Activated CD4-positive, alpha-beta T cell treated with anti-CD3 and anti-CD28 coated beads, Interleukin-2, amount 50 U/mL, for 1 hour (primary cell): ENCODE measurements around the gene CD1E.
"Not testable (repeated sequence)": the region's sequence is repeated elsewhere in the genome, so short reads cannot be mapped to it uniquely, and the experiment has no call there.

Source experiments
- DNase-seq: peaks from one replicate; pipeline ENCODE4 v3.0.0-alpha.2; 2020

CD1E gene

DNA sequence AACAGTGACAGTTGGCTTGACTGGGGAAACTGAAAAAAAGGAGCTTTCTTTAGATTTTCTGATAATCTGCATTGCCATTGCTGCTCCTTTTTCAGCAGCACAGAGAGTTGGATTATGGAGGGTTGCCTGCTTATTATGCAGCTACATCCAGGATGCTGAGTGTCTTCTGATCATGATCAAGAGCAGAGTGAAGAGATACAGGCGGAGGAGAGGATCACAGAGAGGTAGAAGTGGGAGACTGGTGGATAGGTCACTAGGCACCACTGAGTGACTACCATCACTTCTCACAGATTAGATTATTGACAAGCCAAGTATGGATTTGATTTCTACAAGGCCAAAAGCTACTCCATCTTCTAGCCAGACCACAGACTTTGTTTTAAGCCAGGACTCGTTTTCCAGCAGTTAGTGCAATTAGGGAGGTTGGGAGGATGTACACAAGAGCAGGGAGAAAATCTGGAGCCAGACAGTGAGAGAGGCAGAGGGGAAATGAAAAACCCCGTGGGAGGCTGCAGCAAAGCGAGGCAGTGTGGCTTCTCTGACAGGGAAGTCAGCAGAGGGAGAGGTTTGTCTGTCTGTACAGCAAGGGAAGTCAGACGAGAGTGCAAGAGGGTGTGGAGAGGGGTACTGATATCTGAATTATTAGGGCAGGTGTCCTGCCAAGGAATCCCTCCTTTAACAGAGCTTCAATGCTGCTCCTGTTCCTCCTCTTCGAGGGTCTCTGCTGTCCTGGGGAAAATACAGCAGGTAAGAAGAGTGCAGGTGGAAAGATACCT lies at the start of gene CD1E:
Gene CD1E, plus strand, starts transcription at position 592 of the 773 bp plus-strand sequence. Its CDS starts 95 bp downstream, at position 687.
- no peak for DNase-seq

DNA sequence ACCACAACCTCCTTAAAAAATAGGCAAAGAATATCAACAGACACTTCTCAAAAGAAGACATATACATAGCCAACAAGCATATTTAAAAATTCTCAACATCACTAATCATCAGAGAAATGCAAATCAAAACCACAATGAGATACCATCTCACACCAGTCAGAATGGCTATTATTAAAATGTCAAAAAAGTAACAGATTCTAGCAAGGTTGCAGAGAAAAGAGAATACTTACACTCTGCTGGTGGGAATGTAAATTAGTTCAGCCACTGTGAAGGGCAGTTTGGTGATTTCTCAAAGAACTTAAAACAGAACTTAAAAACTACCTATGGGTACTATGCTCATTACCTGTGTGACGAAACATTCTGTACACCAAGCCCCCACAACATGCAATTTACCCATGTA lies 43.1 kb upstream of the CD1E start:
- DNase-seq: no peak

DNA sequence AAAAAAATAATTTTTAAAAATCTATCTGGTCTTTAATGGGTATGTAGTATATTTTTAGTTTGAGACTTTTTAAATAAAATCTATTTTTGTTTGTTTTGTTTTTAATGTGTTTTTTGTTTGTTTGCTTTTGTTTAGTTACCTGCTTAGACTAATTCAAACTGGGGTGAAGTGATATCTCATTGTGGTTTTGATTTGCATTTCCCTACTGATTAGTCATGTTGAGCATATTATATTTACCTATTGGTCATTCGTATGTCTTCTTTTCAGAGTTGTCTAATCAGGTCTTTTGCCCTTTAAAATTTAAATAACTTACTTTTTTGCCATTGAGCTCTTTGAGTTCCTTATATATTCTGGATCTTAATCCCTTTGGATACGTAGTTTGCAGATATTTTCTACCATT lies 42.6 kb upstream of the CD1E start:
- DNase-seq: no peak

DNA sequence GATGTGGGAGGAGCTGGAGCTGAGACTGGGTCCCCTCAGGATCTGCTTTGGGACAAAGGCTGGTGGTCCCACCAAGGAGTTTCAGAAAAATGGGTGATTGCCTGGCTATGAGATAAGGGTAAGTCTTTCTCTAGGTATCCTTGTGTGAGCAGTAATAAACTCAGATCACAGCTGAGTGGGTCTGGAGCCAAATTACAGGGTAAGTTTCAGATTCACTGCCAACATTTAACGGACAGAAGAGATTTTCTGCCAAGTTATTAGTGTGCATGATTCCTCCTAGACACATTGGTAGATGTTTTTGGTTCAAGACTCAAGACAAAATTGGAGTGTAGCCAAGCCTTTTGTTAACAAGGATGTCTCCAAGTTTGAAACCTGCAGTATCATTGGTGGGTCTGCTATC lies 29.8 kb upstream of the CD1E start:
- no peak for DNase-seq

GRCh38 chr1:158324395-158324794 lies 29.3 kb upstream of the CD1E start:
- DNase-seq: no peak

DNA sequence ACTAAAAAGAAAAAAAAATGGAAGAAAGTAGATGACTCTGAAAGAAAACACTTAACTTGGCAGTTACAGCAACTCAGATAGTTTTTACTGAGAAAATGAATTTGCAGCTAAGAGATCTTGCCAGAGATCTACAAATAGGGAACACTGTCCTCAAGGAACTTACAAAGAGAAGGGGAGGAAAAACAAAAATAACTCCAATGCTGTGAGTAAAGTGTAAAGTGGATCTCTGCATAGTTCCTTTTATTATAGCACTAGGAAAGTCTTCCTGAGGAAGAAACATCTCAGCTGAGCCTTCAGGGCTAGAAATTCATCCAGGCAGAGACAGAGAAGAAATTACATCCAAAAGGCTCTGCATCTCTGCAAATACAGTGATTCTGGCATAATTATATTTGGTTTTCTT lies 26.2 kb upstream of the CD1E start:
- DNase-seq: no peak

GRCh38 chr1:158328426-158328825 lies 25.3 kb upstream of the CD1E start:
- no peak for DNase-seq

- DNase-seq: no peak
Observed at GRCh38 chr1:158329300-158329699, 24.4 kb upstream of the CD1E start.

DNA sequence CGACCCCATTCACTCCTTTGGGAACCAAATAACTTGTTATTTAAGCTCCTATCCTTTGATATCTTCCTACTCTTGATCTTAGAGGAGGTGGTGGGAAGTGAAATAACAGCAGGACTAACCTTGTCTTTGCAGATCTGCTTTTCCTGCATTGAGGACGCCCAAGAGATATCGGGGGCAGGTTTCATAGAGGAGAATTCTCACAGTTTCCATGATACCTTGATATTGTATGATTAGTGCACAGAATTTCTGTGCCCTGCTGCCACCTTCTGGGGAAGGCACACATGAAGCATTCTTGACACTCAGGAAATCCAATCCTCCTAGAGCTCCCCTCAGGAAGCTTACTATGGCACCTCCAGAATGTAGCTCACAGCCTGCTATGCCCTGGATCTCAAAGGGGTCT lies 24.0 kb upstream of the CD1E start:
- DNase-seq: no peak

DNA sequence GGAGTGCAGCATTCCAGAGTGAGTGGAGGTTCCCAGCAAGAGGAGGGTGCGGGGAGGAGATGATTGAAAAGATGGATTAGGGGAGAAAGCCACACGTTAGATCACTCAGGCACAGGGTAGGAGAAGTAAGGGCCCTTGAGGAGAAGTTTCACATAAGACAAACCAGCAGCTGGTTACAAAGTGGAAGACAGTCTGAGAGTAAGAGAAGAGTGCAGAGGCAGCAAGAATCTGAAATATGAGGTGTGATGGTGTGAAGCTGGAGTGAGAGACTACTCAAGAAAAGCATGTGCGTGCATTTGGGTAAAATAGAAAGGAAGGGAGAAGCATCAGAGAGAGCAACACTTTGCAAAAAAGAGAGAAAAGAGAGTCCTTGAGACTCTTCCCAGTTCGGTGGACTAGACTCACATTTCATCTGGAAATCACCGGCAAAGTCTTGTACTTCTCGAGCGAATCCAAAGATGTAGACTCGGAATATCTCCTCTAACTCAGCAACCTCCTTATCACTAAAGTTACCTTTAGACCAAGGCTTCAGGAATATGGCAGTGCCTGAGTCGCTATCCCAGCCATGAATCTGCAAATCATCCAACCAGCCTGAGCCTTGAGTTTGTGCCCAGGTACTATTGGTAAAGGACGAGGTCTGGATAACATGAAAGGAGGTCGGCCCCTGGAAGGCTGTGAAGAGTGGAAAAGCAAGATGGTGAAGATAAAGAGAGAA lies 23.1 kb upstream of the CD1E start:
- DNase-seq: no peak

- no peak for DNase-seq
Observed at GRCh38 chr1:158331106-158331425, 22.6 kb upstream of the CD1E start.

GRCh38 chr1:158331481-158332150 lies 22.1 kb upstream of the CD1E start, which contains the start of gene CD1B:
TSS of gene CD1B (minus strand) at chr1:158331531. CDS start at chr1:158331423, 108 bp downstream.
- DNase-seq: no peak

DNA sequence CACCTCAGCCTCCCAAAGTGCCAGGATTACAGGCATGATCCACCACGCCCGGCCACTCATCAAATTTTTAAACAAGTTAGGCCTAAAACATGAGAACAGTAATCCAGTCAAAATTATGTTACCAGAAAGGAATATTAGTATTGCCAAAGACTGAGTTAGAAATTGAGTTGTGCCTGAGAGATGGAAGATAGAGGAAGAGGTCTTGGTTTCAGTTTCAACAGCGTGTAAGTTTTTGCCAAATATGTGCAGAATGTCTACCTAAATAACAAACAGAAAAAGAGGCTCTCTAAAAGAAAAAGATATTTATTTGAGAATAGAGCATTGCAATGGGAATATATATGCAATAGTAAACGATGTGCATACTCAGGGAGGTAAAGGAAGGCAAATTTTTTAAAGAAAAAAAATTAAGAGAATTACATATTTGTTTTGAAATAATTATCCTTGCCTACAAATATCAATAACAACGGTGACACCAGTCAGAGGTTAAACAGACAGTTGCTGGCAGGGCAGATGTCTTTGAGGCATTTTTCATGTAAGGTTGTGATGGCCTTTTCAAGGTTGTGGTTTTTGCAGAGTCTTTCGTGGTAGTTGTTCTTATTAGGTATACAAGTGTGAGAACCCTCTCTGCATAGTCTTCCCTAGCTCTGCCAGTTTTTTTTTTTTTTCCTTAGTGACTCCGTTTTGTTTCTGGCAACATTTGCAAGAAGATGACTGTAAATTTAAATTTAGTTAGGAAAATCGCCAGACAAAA lies 20.1 kb upstream of the CD1E start:
- DNase-seq: no peak

- DNase-seq: no peak
Observed at GRCh38 chr1:158334526-158335212, 19.0 kb upstream of the CD1E start.

DNA sequence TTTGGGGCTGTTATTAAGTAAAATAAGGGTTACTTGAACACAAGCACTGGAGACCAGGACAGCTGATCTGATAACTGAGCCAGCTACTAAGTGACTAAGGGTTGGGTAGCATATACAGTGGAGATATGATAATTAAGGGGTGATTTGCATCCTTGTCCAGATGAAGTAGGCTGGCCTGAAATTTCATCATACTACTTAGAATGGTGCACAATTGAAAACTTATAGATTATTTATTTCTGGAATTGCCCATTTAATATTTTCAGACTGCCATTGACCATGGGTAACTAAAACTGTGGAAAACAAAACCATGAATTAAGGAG lies 18.5 kb upstream of the CD1E start:
- no peak for DNase-seq

- not testable (repeated sequence) for DNase-seq
Observed at GRCh38 chr1:158336413-158336812, 17.3 kb upstream of the CD1E start.

- not testable (repeated sequence) for DNase-seq
Observed at GRCh38 chr1:158348946-158349345, 4.7 kb upstream of the CD1E start.

DNA sequence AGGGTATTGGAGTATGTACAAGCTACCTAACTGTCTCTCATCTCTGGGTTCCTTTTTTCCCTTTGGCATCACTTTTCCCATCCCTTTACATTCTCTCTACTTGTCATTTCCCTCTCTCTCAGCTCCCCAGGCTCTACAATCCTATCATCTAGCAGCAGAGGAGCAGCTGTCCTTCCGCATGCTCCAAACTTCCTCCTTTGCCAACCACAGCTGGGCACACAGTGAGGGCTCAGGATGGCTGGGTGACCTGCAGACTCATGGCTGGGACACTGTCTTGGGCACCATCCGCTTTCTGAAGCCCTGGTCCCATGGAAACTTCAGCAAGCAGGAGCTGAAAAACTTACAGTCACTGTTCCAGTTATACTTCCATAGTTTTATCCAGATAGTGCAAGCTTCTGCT lies 561 bp downstream of the CD1E start:
- no peak for DNase-seq

DNA sequence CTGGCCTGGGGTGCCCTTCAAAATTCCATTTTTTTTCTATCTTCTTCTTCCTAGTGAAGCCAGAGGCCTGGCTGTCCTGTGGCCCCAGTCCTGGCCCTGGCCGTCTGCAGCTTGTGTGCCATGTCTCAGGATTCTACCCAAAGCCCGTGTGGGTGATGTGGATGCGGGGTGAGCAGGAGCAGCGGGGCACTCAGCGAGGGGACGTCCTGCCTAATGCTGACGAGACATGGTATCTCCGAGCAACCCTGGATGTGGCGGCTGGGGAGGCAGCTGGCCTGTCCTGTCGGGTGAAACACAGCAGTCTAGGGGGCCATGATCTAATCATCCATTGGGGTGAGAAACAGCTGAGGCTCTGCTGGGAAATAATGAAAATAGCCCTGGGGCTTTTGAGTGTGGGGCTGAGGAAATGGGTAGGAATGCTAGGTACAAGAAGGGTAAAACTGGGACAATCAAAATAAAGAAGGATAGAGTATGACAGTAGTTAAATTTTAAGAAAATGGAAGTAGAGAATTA lies 2.1 kb downstream of the CD1E start:
- no peak for DNase-seq

- no peak for DNase-seq
Observed at GRCh38 chr1:158356616-158357015, 2.9 kb downstream of the CD1E start.

DNA sequence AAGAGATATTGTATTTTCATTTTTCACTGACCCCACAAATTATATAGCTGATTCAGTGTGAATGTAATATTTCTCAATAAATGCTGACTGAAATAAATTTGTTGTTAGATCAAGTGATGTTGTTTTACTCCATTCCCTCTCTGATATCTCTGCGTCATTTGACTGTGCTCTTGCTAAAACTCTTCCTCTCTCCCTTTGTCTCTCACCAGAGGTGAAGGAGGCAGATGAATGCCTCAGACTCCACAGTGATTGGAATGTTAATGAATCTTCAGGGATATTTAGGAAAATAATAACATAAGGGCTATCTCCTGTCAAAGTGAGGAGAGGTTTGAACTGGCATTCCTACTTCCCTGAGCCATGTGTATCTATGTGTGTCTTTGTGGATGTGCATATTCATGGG lies 3.7 kb downstream of the CD1E start:
- DNase-seq: no peak

GRCh38 chr1:158362482-158362881 lies 8.8 kb downstream of the CD1E start:
- no peak for DNase-seq

DNA sequence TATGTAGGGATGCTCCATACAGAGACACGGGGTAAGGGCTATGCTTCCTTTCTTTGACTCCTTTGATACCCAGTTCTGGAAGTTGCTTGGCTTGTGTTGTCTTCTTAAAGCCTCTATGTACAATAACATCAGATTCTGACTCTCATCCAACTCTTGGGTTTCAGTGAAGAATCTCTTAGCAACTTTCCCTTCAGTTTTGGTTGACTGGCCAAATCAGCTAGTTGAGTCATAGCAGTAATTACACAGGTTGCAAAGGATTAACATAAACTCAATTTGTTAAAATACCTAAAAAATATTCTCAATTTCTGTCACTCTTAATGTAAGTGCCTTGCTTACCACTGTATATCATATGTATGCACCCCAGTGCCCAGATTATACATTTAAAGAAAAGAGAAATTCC lies 9.2 kb downstream of the CD1E start:
- DNase-seq: no peak
